Activated CD8-positive, alpha-beta memory T cell treated with anti-CD3 and anti-CD28 coated beads, Interleukin-2, amount 50 U/mL, for 48 hours (primary cell): ENCODE data around the gene ECD.
A peak's percentile ranks its signal among the peaks of the same experiment; 100 is the strongest.

ENCODE experiments used
- DNase-seq: peaks from one replicate; pipeline ENCODE4 v3.0.0-alpha.2; 2020

The ECD gene

DNA sequence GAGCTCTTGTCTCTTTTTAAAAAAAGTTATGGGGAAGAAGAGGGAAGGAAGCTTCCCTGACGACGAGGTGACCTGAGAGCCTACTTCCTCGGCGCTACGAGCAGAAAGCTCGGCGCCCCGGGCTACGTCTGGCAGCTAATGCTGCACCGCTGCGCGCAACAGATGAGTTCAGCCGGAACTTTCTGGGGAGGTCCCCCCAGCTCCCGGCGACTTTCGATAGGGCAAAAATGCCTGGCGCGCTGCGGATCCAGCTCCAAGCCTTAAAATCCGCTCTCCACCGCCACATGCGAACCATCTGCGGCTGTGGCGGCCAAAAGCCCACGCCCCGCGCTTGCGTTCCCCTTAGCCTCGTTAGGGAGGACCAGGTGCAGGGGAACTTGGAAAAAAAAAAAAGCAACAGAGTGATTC lies 71.8 kb downstream of the ECD start:
- DNase-seq, result peak; percentile 86

DNA sequence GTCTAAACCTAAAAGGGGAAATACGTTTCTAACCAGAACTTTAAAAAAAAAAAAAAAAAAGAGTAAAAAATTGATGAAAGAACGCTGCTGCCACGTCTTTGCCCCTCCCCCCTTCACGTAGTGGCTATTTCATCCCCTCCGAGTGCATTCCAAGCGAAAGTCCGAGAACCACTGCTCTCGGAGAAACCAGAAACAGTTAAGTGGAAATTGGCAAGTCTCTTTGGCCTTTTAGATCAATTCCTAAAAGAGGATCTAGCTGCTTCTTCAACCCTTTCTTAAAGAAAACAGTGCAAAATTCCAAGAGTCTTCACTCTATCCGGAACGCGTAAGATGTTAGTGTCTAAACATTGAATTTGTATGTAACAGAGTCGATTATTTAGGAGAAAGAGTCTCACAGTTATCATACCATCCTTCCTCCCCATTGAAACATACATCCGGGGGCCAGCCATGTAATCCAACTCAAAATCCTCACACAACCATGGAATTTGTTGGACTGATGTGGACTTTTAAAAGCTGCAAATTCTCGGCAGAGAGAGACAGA lies 72.3 kb downstream of the ECD start:
- peak; percentile 63 for DNase-seq

DNA sequence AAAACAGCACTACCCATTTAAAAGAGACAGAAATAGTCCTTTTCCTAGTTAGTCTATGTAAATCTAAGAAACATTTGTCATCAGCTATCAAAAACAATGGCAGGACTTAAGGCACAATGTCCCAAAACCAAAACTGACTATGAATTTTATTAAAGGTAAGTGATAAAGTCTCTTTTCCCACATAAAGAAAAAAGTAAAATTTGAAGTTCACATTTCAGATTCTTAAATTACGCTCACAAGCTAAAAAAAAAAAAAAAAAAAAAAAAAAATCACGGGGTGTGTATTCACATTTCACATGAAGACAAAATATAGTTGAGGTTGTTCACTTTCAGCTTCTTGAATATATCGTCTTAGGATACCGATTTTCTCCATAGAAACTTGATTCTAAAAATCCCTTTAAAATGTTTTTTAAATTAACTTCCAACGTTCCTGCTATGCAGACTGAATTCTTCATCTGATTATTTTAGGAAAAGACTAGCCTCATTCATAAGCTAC lies 72.8 kb downstream of the ECD start:
- DNase-seq, result no peak

DNA sequence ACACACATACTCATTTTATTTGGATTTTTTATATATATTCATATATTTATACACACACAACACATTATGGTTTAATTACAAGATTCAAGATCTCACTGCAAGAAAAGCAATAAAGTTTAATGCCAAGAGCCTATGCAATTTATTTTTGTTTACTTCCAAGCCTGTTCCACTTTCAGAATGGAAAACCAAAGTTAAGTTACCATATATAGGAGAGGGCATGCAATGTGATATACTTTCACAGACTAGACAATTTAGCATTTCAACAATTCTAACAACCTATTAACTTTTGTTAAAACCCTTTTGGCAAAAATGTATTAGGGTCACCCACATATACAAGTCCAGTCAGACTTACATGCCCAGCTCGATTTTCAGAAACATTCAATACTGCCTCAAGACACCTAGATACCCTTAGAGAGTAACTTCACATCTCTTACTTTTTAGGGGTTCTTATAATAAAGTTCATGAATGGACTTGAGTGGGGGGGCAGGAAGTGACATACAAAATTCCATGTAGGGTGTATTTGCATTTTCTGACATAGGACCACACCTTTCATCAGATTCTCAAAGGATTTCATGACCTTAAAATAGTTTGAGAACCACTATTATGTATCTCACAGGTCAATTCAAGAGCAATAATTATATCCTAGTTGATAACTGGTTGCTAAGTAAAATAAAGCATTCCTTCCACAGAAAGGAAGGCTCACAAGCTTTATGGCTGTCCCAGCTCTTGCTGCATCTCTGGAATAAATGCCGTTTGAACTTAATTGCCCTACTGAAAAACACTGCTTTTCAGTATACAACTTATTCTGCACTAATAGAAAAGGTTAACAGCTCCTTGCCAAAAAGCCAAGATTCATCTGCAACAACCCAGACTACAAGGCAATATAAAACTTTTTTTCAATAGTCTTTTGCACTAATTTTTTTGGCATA lies 73.6 kb downstream of the ECD start:
- DNase-seq, result no peak

DNA sequence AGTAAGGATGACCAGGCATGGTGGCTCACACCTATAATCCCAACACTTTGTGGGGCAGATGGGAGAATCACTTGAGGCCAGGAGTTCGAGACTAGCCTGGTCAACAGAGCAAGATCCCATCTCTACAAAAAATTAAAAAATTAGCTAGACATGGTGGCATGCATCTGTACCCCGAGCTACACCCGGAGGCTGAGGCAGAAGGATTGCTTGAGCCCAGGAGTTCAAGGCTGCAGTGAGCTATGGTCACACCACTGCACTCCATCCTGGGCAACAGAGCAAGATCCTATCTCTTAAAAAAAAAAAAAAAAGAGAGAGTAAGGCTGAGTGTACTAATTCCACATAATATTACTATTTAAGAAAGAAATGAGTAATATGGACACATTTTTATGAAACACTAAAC lies 75.0 kb downstream of the ECD start:
- DNase-seq, result no peak

DNA sequence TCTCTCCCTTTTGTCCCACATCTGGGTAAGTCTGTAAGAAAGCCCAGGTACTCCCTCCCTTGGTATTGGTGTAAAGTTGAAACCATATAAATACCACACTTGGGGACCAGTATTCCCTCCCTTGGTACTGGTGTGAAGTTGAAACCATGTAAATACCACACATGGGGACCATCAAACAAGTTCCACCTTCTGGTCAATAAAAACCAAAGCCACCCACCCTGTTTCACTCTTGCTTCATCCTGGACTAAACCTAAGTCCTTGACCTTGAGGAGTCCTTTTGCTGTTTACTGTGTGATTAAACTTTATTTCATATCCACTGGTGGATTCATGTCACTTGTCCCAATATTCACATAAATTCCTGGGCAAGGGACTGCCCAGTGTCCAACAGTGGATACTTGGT lies 79.5 kb downstream of the ECD start:
- DNase-seq, result no peak

DNA sequence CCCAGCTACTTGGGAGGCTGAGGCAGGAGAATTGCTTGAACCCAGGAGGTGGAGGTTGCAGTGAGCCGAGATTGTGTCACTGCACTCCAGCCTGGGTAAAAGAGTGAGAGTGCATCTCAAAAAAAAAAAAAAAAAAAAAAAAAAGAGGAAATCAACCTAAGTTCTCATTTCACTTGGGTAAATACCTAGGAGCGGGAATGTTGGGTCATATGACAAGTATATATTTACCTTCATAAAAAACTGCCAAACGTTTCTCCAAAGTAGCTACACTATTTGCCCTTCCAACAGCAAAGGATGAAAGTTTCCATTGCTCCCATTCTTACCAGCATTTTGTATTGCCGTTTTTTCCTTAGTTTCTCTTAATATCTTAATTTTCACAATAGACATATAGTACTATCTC lies 81.0 kb downstream of the ECD start:
- no peak for DNase-seq

DNA sequence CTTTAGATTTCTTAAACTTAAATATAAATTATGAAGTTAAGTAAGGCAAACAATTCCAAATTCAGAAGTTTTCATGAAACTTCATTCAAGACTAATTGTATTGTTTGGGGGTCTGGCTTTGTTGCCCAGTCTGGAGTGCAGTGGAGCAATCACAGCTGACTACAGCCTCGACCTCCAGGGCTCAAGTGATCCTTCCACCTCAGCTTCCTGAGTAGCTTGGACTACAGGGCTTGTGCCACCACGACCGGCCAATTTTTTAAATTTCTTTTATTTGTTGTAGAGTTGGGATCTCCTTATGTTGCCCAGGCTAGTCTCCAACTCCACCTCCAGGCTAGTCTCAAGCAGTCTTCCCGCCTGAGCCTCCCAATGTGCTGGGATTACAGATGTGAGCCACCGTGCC lies 83.6 kb downstream of the ECD start:
- DNase-seq, result no peak
